AG09319 (cell line): ENCODE measurements around the gene RGS18.
"Not testable (repeated sequence)": the region's sequence is repeated elsewhere in the genome, so short reads cannot be mapped to it uniquely, and the experiment has no call there.

Experiments
- DNase-seq: peaks from one replicate; pipeline ENCODE4 v3.0.0-alpha.2; 2010; ENCODE audit warnings: low read depth; ENCODE audit errors: extremely low read depth
- CTCF ChIP-seq: IDR thresholded peaks from 2 replicates; pipeline ENCODE4 v1.5.1; 2011; ENCODE audit warnings: low read depth, mild to moderate bottlenecking, inconsistent platforms, low read length, moderate library complexity

The RGS18 gene

GRCh38 chr1:192126030-192126619 lies 32.1 kb upstream of the RGS18 start:
- DNase-seq = no peak
- no peak for TF ChIP-seq CTCF

- no peak for TF ChIP-seq CTCF
- no peak for DNase-seq
Observed at GRCh38 chr1:192130175-192130574, 28.1 kb upstream of the RGS18 start.

GRCh38 chr1:192130865-192131264 lies 27.4 kb upstream of the RGS18 start:
- DNase-seq = not testable (repeated sequence)

GRCh38 chr1:192131914-192132313 lies 26.3 kb upstream of the RGS18 start:
- DNase-seq = no peak
- no peak for TF ChIP-seq CTCF

- no peak for DNase-seq
- no peak for TF ChIP-seq CTCF
Observed at GRCh38 chr1:192133350-192133926, 24.8 kb upstream of the RGS18 start.

- no peak for DNase-seq
- no peak for TF ChIP-seq CTCF
Observed at GRCh38 chr1:192140382-192140781, 17.9 kb upstream of the RGS18 start.

- no peak for DNase-seq
- no peak for TF ChIP-seq CTCF
Observed at GRCh38 chr1:192147221-192147620, 11.0 kb upstream of the RGS18 start.

- no peak for TF ChIP-seq CTCF
- DNase-seq = no peak
Observed at GRCh38 chr1:192147696-192148095, 10.6 kb upstream of the RGS18 start.
